ENCODE data around the gene CD300LD.

Gene CD300LD

DNA sequence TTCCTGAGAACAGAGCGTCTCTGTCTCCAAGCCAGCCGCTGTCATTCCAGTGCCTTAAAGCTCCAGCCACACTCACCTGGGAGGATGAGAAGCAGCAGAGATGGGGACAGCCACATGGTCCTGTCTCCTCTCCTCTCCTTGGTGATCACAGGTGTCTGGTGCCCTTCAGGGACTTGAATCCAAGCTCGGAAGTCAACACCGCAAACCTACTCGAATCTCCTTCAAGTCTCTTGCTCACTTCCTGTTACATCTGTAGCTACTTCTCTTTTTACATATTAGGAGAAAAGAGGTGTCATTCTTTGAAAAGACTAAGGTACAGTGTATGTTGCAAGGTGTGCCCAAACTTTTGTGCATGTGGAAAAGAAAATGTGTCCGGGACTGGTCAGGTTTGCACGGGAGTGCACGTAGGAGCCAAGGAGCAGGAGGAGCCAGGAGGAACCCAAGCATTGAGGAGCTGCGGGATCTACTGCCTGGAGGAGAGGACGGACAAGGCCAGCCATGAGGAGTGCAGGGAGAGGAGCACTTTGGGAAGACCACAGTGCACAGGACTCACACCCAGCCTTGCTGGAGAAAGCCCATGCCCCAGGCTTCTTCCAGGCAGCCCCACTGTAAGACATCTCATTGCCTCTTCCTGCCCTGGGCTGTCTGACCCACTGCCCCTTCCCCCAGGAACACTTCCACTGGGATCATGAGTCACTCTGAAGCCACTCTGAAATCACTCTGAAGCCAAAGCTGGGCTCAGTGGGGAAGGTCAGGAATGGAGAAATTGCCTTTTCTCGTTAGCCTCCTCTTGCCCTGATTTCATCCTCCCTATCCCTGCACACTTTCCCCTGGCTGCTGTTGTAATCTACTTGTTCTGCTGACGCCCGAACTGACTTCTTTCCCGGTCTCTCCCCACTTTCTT, at the start of gene CD300LD:
CD300LD (minus strand) TSS at position 197 of the 904 bp plus-strand sequence; CDS start at position 116, 81 bp downstream.
- H3K79me2 ChIP-seq, result no peaks in the 10 kb centered on the region
- TF ChIP-seq CTCF (IDR thresholded peaks at IDR 0.05), result no peak
- H3K4me2 ChIP-seq (ENCODE audit: low read length), result no peak within 1 kb of the TSS
- no peaks in the 10 kb centered on the region for H3K9me3 ChIP-seq (ENCODE audit: control insufficient read depth, low read length)
- no peak within 1 kb of the TSS for H3K9ac ChIP-seq
- H3K4me1 ChIP-seq, result no peaks in the 10 kb centered on the region
- no peak within 1 kb of the TSS for H3K27ac ChIP-seq
- no peak within 1 kb of the TSS for H2AFZ ChIP-seq
- H3K4me3 ChIP-seq (ENCODE audit: low read depth, low read length), result no peak within 1 kb of the TSS
- no peaks in the 10 kb centered on the region for H3K36me3 ChIP-seq (ENCODE audit: control insufficient read depth, insufficient read depth, low read length)
- no peaks in the 10 kb centered on the region for H3K27me3 ChIP-seq (ENCODE audit: control insufficient read depth, insufficient read depth, low read length)

DNA sequence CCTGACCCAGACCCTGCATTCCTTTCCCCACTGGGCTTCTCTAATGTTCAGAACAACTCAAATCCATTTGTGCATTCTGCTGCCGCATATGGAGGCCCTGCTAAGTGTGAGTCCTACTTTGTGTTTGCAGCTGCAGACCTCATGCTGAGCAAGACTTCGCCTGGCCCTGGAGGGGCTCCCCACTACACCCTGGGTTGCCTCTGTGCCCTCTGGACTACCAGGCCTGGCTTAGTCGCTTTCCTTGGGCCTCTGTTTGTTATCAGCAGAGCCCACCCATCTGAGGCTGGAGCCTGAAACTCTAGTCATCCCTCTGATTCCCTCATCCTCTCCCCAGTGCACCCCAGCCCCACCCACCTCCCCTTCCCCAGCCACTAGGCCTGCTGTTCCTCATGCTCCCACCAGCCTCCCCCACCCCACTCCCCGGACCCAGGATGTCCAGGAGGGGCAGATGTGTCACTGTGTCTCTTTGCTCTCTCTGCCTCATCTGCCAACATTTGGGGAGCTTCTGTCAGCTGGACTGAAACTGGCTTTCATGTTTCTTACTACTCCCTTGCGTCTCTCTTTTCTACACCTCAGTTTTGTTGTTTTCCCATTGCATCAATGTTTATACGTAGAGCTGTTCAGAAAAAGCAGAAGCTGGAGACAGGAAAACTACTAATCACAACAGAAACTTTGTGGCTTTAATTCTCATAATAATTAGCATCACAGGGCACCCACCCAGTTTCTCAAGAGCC, 49.3 kb upstream of the CD300LD start:
- H3K27me3 ChIP-seq (ENCODE audit: control insufficient read depth, insufficient read depth, low read length), result no peaks in the 10 kb centered on the region
- no peak overlapping the region for H2AFZ ChIP-seq
- no peaks in the 10 kb centered on the region for H3K4me1 ChIP-seq
- no peak overlapping the region for H3K4me2 ChIP-seq (ENCODE audit: low read length)
- H3K9me3 ChIP-seq (ENCODE audit: control insufficient read depth, low read length), result no peaks in the 10 kb centered on the region
- no peaks in the 10 kb centered on the region for H3K79me2 ChIP-seq
- H3K36me3 ChIP-seq (ENCODE audit: control insufficient read depth, insufficient read depth, low read length), result no peaks in the 10 kb centered on the region
- H3K9ac ChIP-seq, result no peak overlapping the region
- no peak for TF ChIP-seq CTCF (IDR thresholded peaks at IDR 0.05)
- no peak overlapping the region for H3K27ac ChIP-seq
- no peak overlapping the region for H3K4me3 ChIP-seq (ENCODE audit: low read depth, low read length)

GRCh38 chr17:74639704-74640151, 47.6 kb upstream of the CD300LD start:
- Histone ChIP-seq H3K4me3 (ENCODE audit: low read depth, low read length) (no peak overlapping the region), H3K9me3 (ENCODE audit: control insufficient read depth, low read length) (no peaks in the 10 kb centered on the region), H3K4me1 (no peaks in the 10 kb centered on the region), H3K79me2 (no peaks in the 10 kb centered on the region), H3K27ac (no peak overlapping the region), H3K9ac (no peak overlapping the region), H3K27me3 (ENCODE audit: control insufficient read depth, insufficient read depth, low read length) (no peaks in the 10 kb centered on the region), H3K36me3 (ENCODE audit: control insufficient read depth, insufficient read depth, low read length) (no peaks in the 10 kb centered on the region), H3K4me2 (ENCODE audit: low read length) (no peak overlapping the region), H2AFZ (no peak overlapping the region)
- no peak for TF ChIP-seq CTCF (IDR thresholded peaks at IDR 0.05)

DNA sequence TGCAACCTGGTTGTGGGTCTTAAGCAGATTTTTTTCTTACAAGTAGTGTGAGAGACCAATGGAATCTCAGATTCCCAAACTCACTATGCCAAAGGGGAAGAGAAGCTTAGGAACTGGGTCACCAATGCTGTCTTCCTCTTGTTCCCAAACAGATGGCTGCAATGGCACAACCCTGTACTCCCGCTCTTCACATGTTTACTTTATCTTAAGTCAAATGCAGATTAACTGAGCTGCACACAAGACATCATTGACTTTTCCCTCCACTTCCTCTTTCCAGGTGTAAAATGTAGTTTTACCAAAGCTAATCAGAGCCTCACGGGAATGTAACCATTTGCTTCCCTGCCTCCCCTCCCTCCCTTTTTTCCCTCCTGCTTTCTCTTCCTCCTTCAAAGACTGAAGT, 45.8 kb upstream of the CD300LD start:
- TF ChIP-seq CTCF (IDR thresholded peaks at IDR 0.05), result no peak
- Histone ChIP-seq H3K79me2 (no peaks in the 10 kb centered on the region), H2AFZ (no peak overlapping the region), H3K4me2 (ENCODE audit: low read length) (no peak overlapping the region), H3K27me3 (ENCODE audit: control insufficient read depth, insufficient read depth, low read length) (no peaks in the 10 kb centered on the region), H3K4me3 (ENCODE audit: low read depth, low read length) (no peak overlapping the region), H3K27ac (no peak overlapping the region), H3K9me3 (ENCODE audit: control insufficient read depth, low read length) (no peaks in the 10 kb centered on the region), H3K36me3 (ENCODE audit: control insufficient read depth, insufficient read depth, low read length) (no peaks in the 10 kb centered on the region), H3K4me1 (peaks cover 3% of the 10 kb centered on the region), H3K9ac (no peak overlapping the region)

Measured in parathyroid adenoma (tissue), 2 donors.